D341Med (cell line): ENCODE measurements around the gene CFAP20DC.
"Not testable (repeated sequence)": the region's sequence is repeated elsewhere in the genome, so short reads cannot be mapped to it uniquely, and the experiment has no call there.

Experiments used
- DNase-seq: peaks from one replicate; pipeline ENCODE4 v3.0.0; 2012; ENCODE audit warnings: low spot score

CFAP20DC gene

GRCh38 chr3:58866079-58866478 lies 183.7 kb downstream of the CFAP20DC start:
- DNase-seq = no peak

- no peak for DNase-seq
Observed at GRCh38 chr3:58864480-58864879, 185.3 kb downstream of the CFAP20DC start.

- no peak for DNase-seq
Observed at GRCh38 chr3:58863206-58863605, 186.6 kb downstream of the CFAP20DC start.

- DNase-seq = no peak
Observed at GRCh38 chr3:58861551-58861950, 188.3 kb downstream of the CFAP20DC start.

GRCh38 chr3:58858126-58858525 lies 191.7 kb downstream of the CFAP20DC start:
- no peak for DNase-seq

- no peak for DNase-seq
Observed at GRCh38 chr3:58857402-58857801, 192.4 kb downstream of the CFAP20DC start.

GRCh38 chr3:58848826-58849225 lies 201.0 kb downstream of the CFAP20DC start:
- DNase-seq = no peak

- not testable (repeated sequence) for DNase-seq
Observed at GRCh38 chr3:58842050-58842747, 207.6 kb downstream of the CFAP20DC start.

GRCh38 chr3:58840949-58841348 lies 208.9 kb downstream of the CFAP20DC start:
- DNase-seq = no peak

GRCh38 chr3:58839964-58840363 lies 209.9 kb downstream of the CFAP20DC start:
- no peak for DNase-seq

GRCh38 chr3:58839187-58839586 lies 210.6 kb downstream of the CFAP20DC start:
- DNase-seq = no peak

GRCh38 chr3:58837856-58838255 lies 212.0 kb downstream of the CFAP20DC start:
- DNase-seq = no peak

GRCh38 chr3:58837141-58837843 lies 212.5 kb downstream of the CFAP20DC start:
- no peak for DNase-seq

GRCh38 chr3:58835086-58835485 lies 214.7 kb downstream of the CFAP20DC start:
- DNase-seq = no peak

- DNase-seq = no peak
Observed at GRCh38 chr3:58833491-58833890, 216.3 kb downstream of the CFAP20DC start.

- DNase-seq = no peak
Observed at GRCh38 chr3:58829321-58830000, 220.4 kb downstream of the CFAP20DC start.

GRCh38 chr3:58824777-58825176 lies 225.0 kb downstream of the CFAP20DC start:
- no peak for DNase-seq

- peak; percentile 76 for DNase-seq
Observed at GRCh38 chr3:58824285-58824684, 225.5 kb downstream of the CFAP20DC start.

GRCh38 chr3:58806551-58807244 lies 243.1 kb downstream of the CFAP20DC start:
- DNase-seq = not testable (repeated sequence)

GRCh38 chr3:58804914-58805313 lies 244.9 kb downstream of the CFAP20DC start:
- no peak for DNase-seq

- no peak for DNase-seq
Observed at GRCh38 chr3:58801541-58801940, 248.3 kb downstream of the CFAP20DC start.

GRCh38 chr3:58800940-58801339 lies 248.9 kb downstream of the CFAP20DC start:
- DNase-seq = no peak
